ENCODE data around the gene CASP12.

DNA sequence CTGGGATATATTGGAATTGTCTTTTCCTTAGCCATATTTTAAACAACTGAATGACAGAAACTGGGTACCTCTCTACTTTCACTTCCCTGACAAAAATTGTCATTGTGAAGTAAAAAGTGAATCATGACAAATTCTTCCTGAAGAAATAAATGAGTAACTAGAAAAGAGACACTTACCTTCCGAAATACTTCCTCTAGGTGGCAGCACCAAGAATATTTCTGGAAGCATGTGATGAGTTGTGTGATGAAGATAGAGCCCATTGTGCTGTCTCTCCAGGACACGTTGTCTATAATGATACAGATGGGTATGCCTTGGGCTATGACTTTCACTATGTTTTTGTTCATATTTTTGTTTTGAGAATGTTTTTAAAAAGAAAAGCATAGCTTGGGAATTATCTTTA is 48.6 kb upstream of the CASP12 start:
- TF ChIP-seq, protein P1, sequence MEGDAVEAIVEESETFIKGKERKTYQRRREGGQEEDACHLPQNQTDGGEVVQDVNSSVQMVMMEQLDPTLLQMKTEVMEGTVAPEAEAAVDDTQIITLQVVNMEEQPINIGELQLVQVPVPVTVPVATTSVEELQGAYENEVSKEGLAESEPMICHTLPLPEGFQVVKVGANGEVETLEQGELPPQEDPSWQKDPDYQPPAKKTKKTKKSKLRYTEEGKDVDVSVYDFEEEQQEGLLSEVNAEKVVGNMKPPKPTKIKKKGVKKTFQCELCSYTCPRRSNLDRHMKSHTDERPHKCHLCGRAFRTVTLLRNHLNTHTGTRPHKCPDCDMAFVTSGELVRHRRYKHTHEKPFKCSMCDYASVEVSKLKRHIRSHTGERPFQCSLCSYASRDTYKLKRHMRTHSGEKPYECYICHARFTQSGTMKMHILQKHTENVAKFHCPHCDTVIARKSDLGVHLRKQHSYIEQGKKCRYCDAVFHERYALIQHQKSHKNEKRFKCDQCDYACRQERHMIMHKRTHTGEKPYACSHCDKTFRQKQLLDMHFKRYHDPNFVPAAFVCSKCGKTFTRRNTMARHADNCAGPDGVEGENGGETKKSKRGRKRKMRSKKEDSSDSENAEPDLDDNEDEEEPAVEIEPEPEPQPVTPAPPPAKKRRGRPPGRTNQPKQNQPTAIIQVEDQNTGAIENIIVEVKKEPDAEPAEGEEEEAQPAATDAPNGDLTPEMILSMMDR (IDR thresholded peaks at IDR 0.05) = peak in 1 of 3 donors; percentile 10
- TF ChIP-seq POLR2A (IDR thresholded peaks at IDR 0.05) = no peak

Measured in ovary (tissue), 3 donors.